HK-2 (cell line): ENCODE results near the gene TLN1.

Experiments
- DNase-seq: peaks from one replicate; pipeline ENCODE4 v3.0.0-alpha.2; 2018; ENCODE audit not compliant: unreplicated experiment

Gene TLN1

DNA sequence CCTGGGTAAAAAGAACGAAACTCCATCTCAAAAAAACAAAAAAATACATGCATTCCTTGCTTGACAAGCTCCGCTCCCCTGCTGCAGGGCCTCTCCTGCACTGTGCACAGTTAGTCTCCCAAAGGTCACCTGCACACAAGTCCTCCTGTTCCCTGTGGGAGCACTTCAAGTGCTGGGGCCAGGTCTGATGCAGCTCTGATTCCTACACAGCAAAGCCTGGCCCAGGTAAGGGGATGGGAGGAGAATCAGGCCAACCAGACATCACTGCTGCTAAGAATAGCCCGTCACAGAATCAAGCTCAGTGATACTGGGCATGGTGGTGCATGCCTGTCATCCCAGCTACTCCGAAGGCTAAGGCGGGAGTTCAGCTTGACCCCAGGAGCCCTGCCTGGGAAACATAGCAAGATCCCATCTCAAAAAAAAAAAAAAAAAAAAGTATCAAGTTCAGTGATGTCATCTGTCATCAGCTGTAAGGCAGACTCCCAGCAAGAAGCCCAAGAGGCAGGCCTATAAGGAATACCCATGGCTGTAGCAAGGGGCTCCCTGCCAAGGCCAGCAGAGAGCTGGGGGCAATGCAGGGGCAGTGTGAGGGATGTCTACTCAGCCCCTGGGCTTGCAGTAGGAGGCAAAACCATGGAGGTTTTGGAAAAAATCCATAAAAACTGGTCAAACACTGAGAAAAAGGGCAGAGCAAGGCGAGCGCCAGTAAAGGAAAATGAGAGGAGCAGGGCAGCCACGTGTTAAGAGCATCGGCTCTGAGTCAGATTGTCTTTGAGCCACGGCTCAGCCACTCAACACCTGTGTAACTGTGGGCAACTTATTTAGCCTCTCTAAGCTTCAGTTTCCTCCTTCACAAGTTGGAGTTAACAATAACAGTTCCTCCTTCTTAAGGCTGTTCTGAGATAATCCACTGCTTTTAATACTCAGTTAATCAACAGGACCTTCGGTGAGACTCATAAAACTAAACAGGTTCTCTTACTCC is 45.5 kb downstream of the TLN1 start:
- no peak for DNase-seq

DNA sequence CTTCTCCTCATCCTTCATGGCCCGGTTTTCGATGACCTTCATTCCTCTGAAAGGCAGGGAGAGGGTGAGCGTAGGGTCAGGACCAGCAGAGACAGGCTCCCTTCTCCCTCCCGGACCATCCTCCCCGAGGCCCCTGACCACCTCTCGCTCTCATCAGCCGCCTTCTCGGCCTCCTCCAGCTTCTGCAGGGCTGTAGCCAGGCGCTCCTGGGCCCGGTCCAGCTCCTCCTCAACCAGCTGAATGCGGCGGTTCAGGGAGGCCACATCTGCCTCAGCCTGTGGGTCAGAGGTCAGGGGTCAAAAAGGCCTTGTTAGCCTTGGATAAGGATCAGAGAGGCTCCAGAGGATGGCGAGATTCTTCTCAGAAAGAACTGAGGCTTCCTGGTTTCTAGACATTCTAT is 46.5 kb downstream of the TLN1 start:
- DNase-seq = no peak

DNA sequence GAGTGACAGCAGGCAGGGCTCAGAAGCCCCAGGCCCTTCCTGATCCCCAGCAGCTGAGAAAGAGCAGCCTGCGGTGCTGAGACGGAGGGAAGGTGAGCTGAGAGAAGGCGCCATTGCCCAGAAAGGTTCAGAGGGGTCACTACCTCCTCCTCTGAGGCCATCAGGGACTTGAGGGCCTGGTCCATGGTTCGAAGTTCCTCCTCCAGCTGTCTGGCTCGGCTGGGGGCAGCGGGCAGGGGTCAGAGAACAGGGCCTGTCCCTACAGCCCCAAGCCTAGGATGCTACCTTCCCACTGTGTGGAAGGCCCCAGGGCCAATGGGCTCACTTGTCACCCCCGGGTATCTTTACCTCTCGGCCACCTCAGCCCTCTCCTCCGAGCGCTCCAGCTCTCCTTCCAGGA is 47.1 kb downstream of the TLN1 start:
- no peak for DNase-seq

DNA sequence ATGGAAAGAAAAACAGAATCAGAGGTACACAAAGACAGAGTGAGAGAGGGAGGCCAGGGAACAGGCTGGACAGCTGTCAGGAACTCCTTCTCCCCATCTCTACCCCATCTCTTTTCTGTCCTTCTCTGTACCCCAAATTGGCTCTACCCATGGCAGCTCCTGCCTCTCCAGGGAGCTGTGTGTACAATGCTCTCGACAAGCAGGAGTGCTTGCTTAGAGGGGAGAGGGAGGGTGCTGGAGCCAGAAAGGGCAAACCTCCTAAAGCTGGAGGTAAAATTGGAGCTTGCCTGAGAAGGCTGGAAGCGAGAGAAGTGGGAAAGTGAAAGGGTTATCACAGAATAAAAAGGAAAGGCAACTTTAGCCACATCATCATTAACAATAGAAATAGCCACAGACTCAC is 48.7 kb downstream of the TLN1 start:
- no peak for DNase-seq

DNA sequence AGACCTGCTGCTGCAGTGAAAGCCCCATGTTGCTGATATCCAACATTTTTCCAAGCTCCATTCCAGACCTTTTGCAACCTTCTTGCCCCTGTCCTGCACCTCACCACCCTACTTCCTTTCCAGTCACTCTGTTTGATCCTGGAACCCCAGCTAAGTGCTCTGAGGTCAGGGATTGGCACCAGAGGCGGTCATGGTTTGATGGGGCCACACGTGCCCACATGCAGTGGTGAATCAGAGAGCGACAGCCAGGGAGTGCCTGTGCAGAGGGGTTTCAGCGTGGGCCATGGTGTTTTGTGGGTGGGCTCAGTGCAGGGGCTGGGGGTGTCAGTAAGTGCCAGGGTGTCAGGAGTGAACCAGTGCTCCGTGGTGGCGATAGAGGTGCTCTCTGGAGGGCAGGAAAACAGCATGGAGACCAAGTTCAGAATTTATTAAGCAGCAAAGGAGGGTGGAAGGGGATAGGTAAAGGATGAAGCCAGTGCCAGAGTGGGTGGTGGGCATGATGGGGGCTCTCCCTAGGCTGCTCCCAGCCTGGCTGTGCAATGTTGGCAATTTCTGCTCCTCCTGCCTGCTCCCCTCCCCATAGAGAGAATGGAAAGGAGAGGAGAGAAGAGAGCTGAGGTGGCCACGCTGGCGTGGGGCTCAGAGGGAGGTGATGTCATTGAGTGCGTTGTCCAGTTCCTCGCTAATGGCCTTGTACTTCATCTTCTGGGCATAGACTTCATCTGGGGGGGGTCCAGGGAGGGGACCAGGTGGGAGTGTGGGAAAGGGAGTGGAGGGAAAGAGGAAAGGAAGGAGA is 49.3 kb downstream of the TLN1 start:
- DNase-seq = no peak

DNA sequence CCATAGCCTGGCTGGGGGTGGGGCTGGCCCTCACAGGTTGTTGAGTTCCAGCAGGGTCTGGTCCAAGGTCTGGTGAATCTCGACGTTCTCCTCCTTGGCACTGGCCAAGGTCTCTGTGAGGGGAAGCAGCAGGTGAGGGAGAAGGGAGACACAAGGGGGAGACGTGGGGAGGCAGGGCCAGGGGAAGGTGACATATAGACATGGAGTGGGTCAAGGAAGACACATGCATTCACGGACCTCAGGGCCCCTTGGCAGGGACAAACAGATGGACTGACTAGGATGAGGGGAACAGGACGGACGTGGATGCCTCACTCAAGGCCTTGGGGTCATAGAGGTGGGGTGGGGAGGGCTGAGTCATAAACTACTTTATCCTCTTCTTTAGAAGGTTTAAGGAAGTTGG is 49.9 kb downstream of the TLN1 start:
- DNase-seq = no peak

DNA sequence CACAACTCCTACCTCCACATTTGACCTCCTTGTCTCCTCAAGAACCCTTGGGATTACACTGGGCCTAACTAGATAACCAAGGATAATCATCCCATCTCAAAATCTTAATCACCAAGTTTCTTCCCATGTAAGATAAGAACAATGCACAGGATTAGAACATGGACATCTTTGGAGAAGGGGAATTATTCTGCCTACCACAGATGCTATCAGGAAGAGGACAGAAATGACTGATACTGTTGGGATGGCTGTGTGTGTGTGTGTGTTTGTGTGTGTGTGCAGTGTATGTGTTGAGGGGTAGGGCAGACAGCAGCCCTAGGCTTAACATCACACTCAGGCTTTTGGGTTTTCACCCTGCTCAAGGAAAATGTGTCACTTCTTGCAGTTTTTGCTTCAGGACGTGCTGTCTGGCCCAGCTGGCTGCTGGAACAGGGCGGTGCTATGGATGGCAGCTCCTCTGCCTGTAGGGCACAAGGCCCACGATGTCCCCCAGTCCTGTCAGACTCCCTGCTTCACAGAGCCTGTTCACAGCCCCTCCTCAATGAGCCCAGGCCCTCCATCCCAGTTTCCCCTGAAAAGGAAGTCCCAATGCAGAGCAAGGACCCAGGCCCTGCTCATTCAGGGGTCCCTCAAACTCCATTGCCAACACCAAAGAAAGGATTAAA is 50.5 kb downstream of the TLN1 start:
- no peak for DNase-seq

DNA sequence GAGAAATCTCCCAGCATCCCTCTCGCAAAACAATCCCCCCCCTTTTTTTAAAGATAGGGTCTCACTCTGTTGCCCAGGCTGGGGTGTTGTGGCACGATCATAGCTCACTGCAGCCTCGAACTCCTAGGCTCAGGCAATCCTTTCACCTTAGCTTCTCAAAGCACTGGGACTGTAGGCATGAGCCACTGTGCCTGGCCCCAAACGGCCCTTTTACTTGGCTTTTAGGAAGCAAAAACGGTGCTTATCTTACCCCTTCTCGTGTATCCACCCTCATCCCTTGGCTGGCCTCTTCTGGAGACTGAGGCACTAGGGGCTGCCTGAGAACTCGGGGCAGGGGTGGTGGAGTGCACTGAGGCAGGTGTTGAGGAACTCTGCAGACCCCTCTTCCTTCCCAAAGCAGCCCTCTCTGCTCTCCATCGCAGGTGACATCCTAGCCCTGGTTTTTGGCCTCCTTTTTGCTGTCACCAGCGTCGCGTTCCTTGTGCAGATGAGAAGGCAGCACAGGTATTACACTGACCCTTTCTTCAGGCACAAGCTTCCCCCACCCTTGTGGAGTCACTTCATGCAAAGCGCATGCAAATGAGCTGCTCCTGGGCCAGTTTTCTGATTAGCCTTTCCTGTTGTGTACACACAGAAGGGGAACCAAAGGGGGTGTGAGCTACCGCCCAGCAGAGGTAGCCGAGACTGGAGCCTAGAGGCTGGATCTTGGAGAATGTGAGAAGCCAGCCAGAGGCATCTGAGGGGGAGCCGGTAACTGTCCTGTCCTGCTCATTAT is 51.5 kb downstream of the TLN1 start:
- no peak for DNase-seq

DNA sequence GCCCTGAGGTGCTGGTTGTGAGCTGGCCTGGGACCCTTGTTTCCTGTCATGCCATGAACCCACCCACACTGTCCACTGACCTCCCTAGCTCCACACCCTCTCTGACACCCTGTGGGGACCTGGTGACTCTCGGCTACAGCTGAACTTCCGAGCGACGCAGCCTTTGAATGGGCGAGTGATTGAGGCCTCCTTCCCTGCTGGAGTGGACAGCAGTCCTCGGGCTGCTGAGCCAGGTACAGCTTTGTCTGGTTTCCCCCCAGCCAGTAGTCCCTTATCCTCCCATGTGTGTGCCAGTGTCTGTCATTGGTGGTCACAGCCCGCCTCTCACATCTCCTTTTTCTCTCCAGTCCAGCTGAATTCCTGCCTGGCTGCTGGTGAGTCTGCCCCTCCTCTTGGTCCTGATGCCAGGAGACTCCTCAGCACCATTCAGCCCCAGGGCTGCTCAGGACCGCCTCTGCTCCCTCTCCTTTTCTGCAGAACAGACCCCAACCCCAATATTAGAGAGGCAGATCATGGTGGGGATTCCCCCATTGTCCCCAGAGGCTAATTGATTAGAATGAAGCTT is 52.1 kb downstream of the TLN1 start:
- no peak for DNase-seq

DNA sequence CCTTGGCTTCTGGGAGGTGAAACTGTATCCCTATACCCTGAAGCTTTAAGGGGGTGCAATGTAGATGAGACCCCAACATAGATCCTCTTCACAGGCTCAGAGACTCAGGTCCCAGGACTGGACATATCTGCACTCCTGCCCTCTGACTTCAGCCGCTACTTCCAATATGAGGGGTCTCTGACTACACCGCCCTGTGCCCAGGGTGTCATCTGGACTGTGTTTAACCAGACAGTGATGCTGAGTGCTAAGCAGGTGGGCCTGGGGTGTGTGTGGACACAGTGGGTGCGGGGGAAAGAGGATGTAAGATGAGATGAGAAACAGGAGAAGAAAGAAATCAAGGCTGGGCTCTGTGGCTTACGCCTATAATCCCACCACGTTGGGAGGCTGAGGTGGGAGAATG is 52.9 kb downstream of the TLN1 start:
- DNase-seq = no peak

DNA sequence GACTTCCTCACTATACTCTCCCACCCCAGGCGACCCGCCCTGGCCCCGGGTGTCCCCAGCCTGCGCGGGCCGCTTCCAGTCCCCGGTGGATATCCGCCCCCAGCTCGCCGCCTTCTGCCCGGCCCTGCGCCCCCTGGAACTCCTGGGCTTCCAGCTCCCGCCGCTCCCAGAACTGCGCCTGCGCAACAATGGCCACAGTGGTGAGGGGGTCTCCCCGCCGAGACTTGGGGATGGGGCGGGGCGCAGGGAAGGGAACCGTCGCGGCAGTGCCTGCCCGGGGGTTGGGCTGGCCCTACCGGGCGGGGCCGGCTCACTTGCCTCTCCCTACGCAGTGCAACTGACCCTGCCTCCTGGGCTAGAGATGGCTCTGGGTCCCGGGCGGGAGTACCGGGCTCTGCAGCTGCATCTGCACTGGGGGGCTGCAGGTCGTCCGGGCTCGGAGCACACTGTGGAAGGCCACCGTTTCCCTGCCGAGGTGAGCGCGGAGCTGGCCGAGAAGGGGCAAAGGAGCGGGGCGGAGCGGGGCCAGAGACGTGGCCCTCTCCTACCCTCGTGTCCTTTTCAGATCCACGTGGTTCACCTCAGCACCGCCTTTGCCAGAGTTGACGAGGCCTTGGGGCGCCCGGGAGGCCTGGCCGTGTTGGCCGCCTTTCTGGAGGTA is 56.1 kb downstream of the TLN1 start:
- no peak for DNase-seq

DNA sequence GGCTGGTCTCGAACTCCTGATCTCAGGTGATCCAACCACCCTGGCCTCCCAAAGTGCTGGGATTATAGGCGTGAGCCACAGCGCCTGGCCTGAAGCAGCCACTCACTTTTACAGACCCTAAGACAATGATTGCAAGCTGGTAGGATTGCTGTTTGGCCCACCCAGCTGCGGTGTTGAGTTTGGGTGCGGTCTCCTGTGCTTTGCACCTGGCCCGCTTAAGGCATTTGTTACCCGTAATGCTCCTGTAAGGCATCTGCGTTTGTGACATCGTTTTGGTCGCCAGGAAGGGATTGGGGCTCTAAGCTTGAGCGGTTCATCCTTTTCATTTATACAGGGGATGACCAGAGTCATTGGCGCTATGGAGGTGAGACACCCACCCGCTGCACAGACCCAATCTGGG is 56.8 kb downstream of the TLN1 start:
- DNase-seq = no peak

DNA sequence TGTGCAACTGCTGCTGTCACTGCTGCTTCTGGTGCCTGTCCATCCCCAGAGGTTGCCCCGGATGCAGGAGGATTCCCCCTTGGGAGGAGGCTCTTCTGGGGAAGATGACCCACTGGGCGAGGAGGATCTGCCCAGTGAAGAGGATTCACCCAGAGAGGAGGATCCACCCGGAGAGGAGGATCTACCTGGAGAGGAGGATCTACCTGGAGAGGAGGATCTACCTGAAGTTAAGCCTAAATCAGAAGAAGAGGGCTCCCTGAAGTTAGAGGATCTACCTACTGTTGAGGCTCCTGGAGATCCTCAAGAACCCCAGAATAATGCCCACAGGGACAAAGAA is 58.0 kb downstream of the TLN1 start:
- DNase-seq = no peak

DNA sequence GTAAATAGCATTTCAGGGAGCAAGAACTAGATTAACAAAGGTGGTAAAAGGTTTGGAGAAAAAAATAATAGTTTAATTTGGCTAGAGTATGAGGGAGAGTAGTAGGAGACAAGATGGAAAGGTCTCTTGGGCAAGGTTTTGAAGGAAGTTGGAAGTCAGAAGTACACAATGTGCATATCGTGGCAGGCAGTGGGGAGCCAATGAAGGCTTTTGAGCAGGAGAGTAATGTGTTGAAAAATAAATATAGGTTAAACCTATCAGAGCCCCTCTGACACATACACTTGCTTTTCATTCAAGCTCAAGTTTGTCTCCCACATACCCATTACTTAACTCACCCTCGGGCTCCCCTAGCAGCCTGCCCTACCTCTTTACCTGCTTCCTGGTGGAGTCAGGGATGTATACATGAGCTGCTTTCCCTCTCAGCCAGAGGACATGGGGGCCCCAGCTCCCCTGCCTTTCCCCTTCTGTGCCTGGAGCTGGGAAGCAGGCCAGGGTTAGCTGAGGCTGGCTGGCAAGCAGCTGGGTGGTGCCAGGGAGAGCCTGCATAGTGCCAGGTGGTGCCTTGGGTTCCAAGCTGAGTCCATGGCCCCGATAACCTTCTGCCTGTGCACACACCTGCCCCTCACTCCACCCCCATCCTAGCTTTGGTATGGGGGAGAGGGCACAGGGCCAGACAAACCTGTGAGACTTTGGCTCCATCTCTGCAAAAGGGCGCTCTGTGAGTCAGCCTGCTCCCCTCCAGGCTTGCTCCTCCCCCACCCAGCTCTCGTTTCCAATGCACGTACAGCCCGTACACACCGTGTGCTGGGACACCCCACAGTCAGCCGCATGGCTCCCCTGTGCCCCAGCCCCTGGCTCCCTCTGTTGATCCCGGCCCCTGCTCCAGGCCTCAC is 58.6 kb downstream of the TLN1 start, which contains the start of gene CA9:
CA9 (plus strand) TSS at position 797 of the 893 bp plus-strand sequence; CDS start at position 829, 32 bp downstream.
- no peak for DNase-seq

DNA sequence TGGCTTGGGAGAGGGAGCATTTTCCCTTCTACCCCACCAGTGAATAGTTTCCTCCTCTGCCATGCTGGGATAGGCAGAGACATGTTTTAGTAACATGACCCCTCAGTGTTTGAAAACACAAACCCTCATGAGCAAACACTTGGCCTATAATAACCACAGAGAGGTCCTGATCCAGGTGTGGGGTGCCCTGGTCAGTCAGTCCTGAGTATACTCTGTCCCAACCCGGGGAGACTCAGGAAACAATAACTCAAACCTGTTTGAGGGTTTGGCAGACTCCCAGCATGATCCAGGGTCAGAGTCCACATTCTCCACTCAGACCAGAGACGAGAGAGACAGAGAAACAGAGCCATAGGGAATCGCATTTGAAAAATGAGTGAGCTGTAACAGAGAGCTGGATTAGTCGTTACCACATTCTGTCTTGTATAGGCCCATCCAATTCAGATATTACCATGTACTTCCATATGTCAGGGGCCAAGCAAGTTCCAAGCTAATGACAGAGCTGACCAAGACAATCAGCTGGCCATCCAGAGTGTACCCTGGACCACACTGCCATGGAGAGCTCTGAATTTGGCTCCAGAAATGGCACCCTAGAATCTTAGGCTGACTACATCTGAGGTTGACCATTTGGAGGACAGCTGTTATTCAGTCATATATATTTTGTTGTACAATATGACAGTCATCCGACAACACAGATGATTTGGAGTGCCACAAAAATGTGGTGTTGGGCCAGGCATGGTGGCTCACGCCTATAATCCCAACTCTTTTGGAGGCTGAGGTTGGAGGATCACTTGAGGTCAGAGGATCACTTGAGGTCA is 62.5 kb downstream of the TLN1 start:
- DNase-seq = no peak

DNA sequence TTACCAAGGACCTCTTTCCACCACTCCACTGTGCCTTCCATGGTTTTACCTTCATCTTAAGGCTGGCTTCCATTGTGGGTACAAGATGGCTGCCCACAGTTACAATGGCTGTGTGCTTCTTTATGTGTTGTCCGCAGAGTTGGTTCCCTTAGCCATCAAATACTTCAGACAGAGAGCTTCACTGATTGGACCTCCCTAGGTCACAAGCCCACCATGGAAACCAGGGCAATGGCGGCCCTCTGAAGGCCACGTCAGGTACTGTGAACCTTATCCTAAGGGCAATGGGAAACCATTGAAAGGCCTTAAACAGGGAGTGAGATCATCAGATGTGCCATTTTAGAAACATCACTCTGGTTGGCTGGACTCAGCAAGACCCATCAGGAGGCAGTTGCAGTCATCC is 64.1 kb downstream of the TLN1 start:
- no peak for DNase-seq

DNA sequence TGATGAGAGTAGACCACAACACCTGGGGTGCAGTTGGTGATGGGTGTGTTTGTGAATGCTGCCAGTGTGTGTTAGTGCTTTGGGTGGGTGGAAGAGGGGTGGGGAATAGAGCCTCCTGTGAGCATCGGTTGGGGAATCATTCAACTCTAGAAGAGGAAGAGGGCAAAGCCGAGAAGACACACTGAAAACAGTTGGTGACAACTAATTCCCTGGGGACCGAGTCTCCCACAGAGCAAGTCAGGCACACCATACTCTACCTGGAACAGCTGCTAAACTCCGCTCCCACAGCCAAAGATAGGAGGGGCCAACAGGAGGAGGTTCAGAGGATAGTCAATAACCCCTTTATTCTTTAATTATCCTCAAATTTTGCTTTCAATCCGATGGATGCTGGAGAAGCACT is 65.4 kb downstream of the TLN1 start:
- DNase-seq = no peak

DNA sequence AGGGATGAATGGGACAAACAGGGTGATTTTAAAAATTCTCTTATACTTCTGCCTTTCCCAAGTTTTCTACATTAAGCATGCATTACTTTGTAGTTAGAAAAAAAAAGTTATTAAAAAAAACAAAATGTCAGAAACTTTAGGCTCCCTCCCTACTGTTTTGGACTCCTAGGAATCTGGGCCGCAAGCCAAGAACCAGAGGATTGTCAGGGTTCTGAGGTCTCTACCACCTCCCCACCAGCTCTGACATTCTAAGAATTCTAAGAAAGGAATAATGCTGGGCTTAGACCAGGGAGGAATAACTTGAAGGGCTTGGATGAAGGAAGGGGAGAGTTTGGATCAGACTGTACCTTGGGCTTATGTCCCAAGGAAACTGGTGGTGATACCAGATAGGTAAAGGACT is 66.0 kb downstream of the TLN1 start:
- no peak for DNase-seq

DNA sequence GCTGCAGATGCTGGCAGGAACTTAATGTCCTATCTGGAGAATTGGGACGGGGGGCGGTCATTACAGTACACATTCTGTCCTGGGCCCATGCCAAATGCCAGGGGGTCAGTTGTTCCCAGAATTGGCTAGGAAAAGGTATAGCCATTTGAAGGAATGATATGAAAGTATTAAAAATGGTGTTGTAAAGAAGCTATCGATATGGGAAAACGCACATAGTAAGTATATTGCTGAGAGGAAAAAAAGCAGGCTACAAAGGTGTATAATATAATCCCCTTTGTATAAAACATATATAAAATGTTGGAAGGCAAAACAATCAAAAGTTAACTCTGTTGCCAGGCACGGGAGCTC is 66.5 kb downstream of the TLN1 start:
- no peak for DNase-seq
